ENCODE results near the gene ARFIP2. TPM values are rescaled to one million over a fixed set of nuclear protein-coding genes. Genes with fewer than 3 reads are reported as not detected.
A peak's percentile ranks its signal among the peaks of the same experiment; 100 is the strongest.

The ARFIP2 gene
- total RNA-seq, 1 experiment from 2014 or later, result 55.1 TPM

GRCh38 chr11:6472934-6473333, 8.2 kb downstream of the ARFIP2 start:
- no peaks in the 10 kb centered on the region; the same call in 1 of the 2 replicates for H3K27me3 Mint-ChIP-seq (ENCODE audit: low read depth)
- Histone ChIP-seq H3K27me3 (ENCODE audit: insufficient read depth, low read length) (no peaks in the 10 kb centered on the region; the same call in 1 of the 2 replicates), H3K4me1 (ENCODE audit: insufficient read depth, low read length) (peaks cover 10% of the 10 kb centered on the region; the same call in 1 of the 2 replicates), H2BK15ac (ENCODE audit: low read depth, low read length) (no peak overlapping the region), H2BK120ac (ENCODE audit: low read depth, low read length, poor library complexity, severe bottlenecking) (no peak overlapping the region), H3K27ac (ENCODE audit: insufficient read length, low read depth, low read length) (no peak overlapping the region), H2BK12ac (ENCODE audit: insufficient read length, low read depth, low read length) (no peak overlapping the region), H3K9me3 (ENCODE audit: control insufficient read depth, low read depth, low read length) (no peaks in the 10 kb centered on the region), H2BK20ac (ENCODE audit: low read depth, low read length, poor library complexity, severe bottlenecking) (no peak overlapping the region), H4K5ac (ENCODE audit: insufficient read length, low read depth, low read length) (no peak overlapping the region), H2BK5ac (ENCODE audit: insufficient read length, low read length) (no peak overlapping the region), H3T11ph (ENCODE audit: low read length) (no peak overlapping the region), H3K56ac (ENCODE audit: insufficient read length, low read depth, low read length) (no peak overlapping the region), H3K9ac (ENCODE audit: extremely low read depth, insufficient read length, low read length) (no peak overlapping the region), H2AFZ (ENCODE audit: low read length) (no peak overlapping the region), H4K91ac (ENCODE audit: insufficient read length, low read depth, low read length) (no peak overlapping the region), H3K79me1 (ENCODE audit: insufficient read depth, low read depth, low read length, poor library complexity, severe bottlenecking) (no peaks in the 10 kb centered on the region), H3K14ac (ENCODE audit: insufficient read depth, low read length) (no peak overlapping the region), H3K4ac (ENCODE audit: low read depth, low read length) (no peak overlapping the region), H4K8ac (replicated peaks; ENCODE audit: insufficient read length, low read depth, low read length) (no peak overlapping the region), H2AK5ac (ENCODE audit: insufficient read length, low read length) (no peak overlapping the region), H3K18ac (ENCODE audit: insufficient read length, low read depth, low read length) (no peak overlapping the region), H3K4me2 (ENCODE audit: insufficient read depth, insufficient read length, low read length) (peak overlapping the region; percentile 86), H3K23me2 (ENCODE audit: insufficient read length, low read depth, low read length, poor library complexity, severe bottlenecking) (peaks cover 14% of the 10 kb centered on the region), H4K20me1 (ENCODE audit: control insufficient read depth, insufficient read depth, insufficient read length) (no peaks in the 10 kb centered on the region), H3K79me2 (ENCODE audit: insufficient read depth, low read length) (no peaks in the 10 kb centered on the region), H3K23ac (ENCODE audit: insufficient read length, low read depth, low read length) (no peak overlapping the region)
- TF ChIP-seq CTCF (conservative IDR thresholded peaks at IDR 0.05), result no peak
- peaks cover 11 to 15% (median 14%) of the 10 kb centered on the region in 3 experiments for H3K36me3 Mint-ChIP-seq (ENCODE audit: insufficient read depth in 1 of 3, low read depth in 3 of 3)
- no peak overlapping the region for H3K27ac Mint-ChIP-seq
- DNase-seq, result no peak
- peak overlapping the region; percentile 84 to 90 for H3K4me3 Mint-ChIP-seq
- H3K9me3 Mint-ChIP-seq, result no peaks in the 10 kb centered on the region
- no CpG with 5 or more reads among the region's 1 CpG for WGBS (ENCODE audit: extremely low coverage, insufficient read length, low lambda C conversion rate)
- H3K4me1 Mint-ChIP-seq, result peaks cover 25 to 30% of the 10 kb centered on the region in 2 experiments

Data from H9 (cell line).